HAP-1 (cell line): ENCODE data around the gene RER1.

ENCODE experiments used
- DNase-seq, 2 experiments: peaks; one replicate each; pipeline ENCODE4 v3.0.0-alpha.2; 2016 to 2020; ENCODE audit warnings: low spot score in 2 of 2
- H3K27me3 ChIP-seq: fragments of 250-450 bp; sonication (Bioruptor Pico); 2 replicates; pipeline ENCODE4 v1.5.1; 2020; ENCODE audit warnings: low read depth, mild to moderate bottlenecking, moderate library complexity
- H3K36me3 ChIP-seq: fragments of 250-450 bp; sonication (Bioruptor Pico); replicated peaks from 2 replicates; pipeline ENCODE4 v1.5.1; 2020; ENCODE audit warnings: mild to moderate bottlenecking
- H3K4me1 ChIP-seq: fragments of 250-450 bp; sonication (Bioruptor Pico); 2 replicates; pipeline ENCODE4 v1.5.1; 2020; ENCODE audit warnings: mild to moderate bottlenecking
- H3K4me3 ChIP-seq: fragments of 250-450 bp; sonication (Bioruptor Pico); 2 replicates; pipeline ENCODE4 v1.5.1; 2020; ENCODE audit warnings: mild to moderate bottlenecking, moderate library complexity
- H3K9me3 ChIP-seq: fragments of 250-450 bp; sonication (Bioruptor Pico); 2 replicates; pipeline ENCODE4 v1.5.1; 2020; ENCODE audit warnings: mild to moderate bottlenecking, moderate library complexity
- in situ Hi-C: fragments of 300-500 bp; cut with MboI; formaldehyde crosslinking; loops from 3 replicates; pipeline ENCODE4 v1.14.3; 2020; ENCODE audit warnings: low sequenced_read_pairs, inconsistent platforms, mixed read lengths

The RER1 gene

DNA sequence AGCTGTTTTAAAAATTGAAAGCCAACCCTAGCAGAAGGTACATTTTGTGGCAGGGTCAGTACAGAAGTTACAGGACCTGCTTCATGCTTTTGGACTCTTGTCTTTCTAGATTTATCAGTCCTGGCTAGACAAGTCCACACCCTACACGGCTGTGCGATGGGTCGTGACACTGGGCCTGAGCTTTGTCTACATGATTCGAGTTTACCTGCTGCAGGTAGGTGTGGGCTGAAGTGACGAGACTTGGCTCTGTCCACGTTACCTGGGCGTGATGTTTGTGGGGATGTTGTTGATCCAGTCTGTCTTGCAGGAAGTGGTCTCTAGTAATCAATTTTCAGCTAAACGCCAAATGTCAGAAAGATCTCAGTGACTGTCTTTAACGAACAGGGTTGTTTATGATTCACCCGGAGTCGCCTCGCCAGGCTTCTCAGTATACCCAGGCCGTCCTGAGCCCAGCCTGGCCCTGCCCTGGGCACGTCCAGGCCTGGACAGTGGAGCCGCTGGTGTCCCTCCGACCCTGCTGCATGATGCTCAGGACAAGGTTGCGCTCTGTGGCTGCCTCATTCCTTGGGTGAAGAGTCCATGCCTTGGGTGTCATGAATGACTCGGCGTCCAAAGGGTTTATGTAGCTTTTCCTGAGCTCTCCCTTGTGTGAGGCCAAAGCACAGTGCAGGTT is 5.5 kb downstream of the RER1 start:
- Histone ChIP-seq H3K4me3 (no peak overlapping the region), H3K36me3 (peaks cover 75% of the 10 kb centered on the region), H3K4me1 (peaks cover 3% of the 10 kb centered on the region; the same call in 1 of the 2 replicates), H3K9me3 (no peaks in the 10 kb centered on the region), H3K27me3 (no peaks in the 10 kb centered on the region)
- in situ Hi-C loops = no loop called here
- no peak for DNase-seq

GRCh38 chr1:2398871-2399270 is 7.2 kb downstream of the RER1 start:
- in situ Hi-C loops = no loop called here
- Histone ChIP-seq H3K27me3 (no peaks in the 10 kb centered on the region), H3K4me3 (no peak overlapping the region), H3K9me3 (no peaks in the 10 kb centered on the region), H3K36me3 (peaks cover 85% of the 10 kb centered on the region), H3K4me1 (no peaks in the 10 kb centered on the region)
- no peak for DNase-seq

- H3K27me3 ChIP-seq = no peaks in the 10 kb centered on the region
- H3K4me3 ChIP-seq = no peak overlapping the region
- DNase-seq = no peak
- H3K4me1 ChIP-seq = no peaks in the 10 kb centered on the region
- in situ Hi-C loops = no loop called here
- H3K9me3 ChIP-seq = no peaks in the 10 kb centered on the region
- H3K36me3 ChIP-seq = peaks cover 94% of the 10 kb centered on the region
These were observed 8.4 kb downstream of the RER1 start for GRCh38 chr1:2399890-2400575.

DNA sequence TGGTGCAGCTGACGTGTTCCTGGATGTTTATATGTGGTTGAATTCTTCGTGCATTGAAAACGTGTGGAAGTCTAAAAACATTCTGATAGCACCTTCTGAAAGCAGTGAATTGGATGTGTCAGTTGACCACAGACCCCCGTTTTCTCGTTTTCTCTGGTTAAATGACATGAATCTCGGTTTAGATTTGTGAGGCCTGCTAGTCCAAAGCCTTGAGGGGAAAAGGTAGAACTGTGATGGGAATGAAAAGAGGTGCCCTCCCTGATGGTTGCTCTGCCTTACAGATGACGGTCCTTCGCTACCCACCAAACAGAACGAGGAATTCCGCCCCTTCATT is 8.9 kb downstream of the RER1 start:
- H3K4me3 ChIP-seq = no peak overlapping the region
- H3K4me1 ChIP-seq = no peaks in the 10 kb centered on the region
- H3K27me3 ChIP-seq = no peaks in the 10 kb centered on the region
- peaks cover 94% of the 10 kb centered on the region for H3K36me3 ChIP-seq
- DNase-seq = no peak
- in situ Hi-C loops = no loop called here
- no peaks in the 10 kb centered on the region for H3K9me3 ChIP-seq

GRCh38 chr1:2400950-2401649 is 9.5 kb downstream of the RER1 start:
- no peaks in the 10 kb centered on the region for H3K27me3 ChIP-seq
- H3K4me3 ChIP-seq = no peak overlapping the region
- in situ Hi-C loops = no loop called here
- H3K4me1 ChIP-seq = no peaks in the 10 kb centered on the region
- no peaks in the 10 kb centered on the region for H3K9me3 ChIP-seq
- DNase-seq = no peak
- H3K36me3 ChIP-seq = peaks cover 91% of the 10 kb centered on the region

DNA sequence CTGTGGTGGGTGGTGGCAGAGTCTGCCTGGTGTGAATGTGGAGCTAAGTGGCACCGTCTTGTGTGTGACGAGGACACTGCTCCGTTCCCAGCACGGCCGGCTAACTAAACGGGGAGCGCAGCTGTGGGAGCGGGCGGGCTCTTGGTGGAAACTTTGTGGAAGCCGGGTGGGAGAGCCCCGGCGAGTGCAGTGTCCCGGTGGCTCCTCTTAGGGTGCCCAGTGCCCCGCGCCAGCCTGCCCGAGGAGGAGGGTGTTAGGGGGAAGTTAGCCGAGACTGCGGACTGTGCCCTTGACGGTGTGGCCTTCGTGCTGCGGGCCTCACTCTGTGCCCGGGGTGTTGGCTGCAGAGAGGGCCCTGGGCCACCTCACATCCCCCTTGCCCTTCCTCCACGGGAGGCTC is 10.8 kb downstream of the RER1 start:
- no peak for DNase-seq
- Histone ChIP-seq H3K36me3 (peaks cover 91% of the 10 kb centered on the region), H3K4me1 (no peaks in the 10 kb centered on the region), H3K27me3 (no peaks in the 10 kb centered on the region), H3K4me3 (no peak overlapping the region), H3K9me3 (no peaks in the 10 kb centered on the region)
- in situ Hi-C loops = no loop called here

DNA sequence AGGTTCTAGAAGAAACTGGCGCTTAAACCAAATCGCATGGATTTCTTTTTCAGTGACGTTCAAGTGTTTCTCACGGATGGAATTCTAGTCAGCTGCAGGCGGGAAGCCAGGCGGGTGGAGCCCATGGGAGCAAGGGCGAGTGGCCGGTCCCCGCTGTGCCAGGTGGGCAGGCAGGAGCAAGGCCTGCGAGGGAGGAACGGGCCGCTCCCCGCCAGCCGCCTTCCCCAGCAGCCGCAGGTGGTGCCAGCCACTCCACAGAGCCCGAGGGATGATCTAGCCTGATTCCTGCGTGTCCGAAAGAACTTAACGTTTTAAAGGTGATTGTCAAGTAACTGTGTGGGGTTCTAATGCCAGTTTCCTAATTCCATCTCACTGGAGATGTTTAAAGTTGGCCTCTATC is 11.6 kb downstream of the RER1 start:
- H3K36me3 ChIP-seq = peaks cover 88% of the 10 kb centered on the region

GRCh38 chr1:2404142-2404889 is 12.7 kb downstream of the RER1 start:
- Histone ChIP-seq H3K27me3 (no peaks in the 10 kb centered on the region), H3K4me1 (no peaks in the 10 kb centered on the region), H3K4me3 (no peak overlapping the region), H3K36me3 (peaks cover 88% of the 10 kb centered on the region), H3K9me3 (no peaks in the 10 kb centered on the region)
- in situ Hi-C loops = no loop called here
- no peak for DNase-seq

More for the DNA sequence above, 11.6 kb downstream of the RER1 start:
- H3K4me1 ChIP-seq = no peaks in the 10 kb centered on the region
- no peak for DNase-seq
- no peaks in the 10 kb centered on the region for H3K9me3 ChIP-seq
- H3K27me3 ChIP-seq = no peaks in the 10 kb centered on the region
- in situ Hi-C loops = no loop called here
- no peak overlapping the region for H3K4me3 ChIP-seq

- no peaks in the 10 kb centered on the region for H3K4me1 ChIP-seq
- H3K27me3 ChIP-seq = no peaks in the 10 kb centered on the region
- DNase-seq = peak in 1 of 2 experiments; percentile 13
- in situ Hi-C loops = no loop called here
- no peak overlapping the region for H3K4me3 ChIP-seq
- no peaks in the 10 kb centered on the region for H3K9me3 ChIP-seq
- H3K36me3 ChIP-seq = peaks cover 88% of the 10 kb centered on the region
These were observed 13.4 kb downstream of the RER1 start for GRCh38 chr1:2404890-2405511.

DNA sequence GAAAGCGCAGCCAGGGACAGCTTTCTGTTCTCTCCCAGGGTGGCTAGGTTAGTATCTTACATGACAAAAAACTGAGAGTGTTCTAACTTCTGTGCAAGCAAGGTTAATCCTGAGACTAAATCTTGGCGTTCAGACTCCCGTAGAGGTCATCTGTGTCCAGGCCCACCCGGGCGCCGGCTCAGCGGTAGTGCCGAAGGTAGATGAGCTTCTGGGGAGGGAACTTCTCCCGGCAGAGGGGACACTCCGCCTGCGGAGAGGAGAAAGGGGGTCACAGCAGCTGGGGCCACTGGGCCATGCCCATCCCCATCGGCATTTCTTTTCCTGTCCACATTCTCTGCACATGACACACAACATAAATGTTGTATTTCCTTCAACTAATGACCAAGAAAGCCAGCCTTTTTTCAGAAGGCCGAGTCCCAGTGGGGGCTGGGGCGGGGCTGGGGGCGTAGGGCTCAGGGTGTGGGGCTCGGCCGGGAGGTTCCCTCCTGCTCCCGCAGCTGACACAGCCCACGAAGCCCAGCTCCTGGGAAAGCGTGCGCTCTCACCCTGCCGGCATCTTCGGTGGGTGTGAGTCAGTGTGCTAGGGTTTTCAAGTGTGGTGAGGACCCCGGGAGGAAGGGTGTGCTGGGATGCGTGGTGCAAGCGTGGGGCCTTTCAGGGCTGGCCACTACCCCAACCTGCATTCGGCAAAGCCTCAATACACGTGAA is 14.1 kb downstream of the RER1 start:
- H3K27me3 ChIP-seq = no peaks in the 10 kb centered on the region

DNA sequence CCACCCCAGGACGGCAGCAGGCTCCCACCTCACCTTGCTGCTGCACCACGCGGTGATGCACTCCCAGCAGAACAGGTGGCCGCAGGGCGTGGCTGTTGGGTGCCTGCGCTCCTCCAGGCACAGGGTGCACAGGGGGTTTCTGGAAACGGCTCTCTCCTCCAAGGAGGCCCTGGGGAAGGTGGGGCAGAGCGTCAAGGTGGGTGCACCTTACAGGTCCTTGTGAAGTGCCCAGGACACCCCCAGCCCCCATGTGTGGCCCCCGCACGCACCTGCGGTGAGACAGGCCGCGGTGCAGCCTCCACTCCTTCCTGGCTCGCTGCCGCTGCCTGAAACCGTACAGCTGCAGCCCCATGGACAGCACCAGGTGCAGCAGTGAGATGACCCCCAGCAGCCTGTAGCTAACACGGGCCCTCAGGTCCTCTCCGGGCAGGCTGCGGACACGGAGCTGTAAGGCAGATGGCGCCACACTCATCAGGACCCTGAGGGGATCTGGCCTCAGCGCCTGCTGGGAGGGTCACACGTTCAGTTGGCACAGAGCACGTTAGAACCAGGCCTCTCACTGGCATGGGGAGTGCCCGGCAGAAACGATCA is 14.9 kb downstream of the RER1 start:
- H3K4me1 ChIP-seq = no peaks in the 10 kb centered on the region; the same call in 1 of the 2 replicates
- in situ Hi-C loops = no loop called here
- H3K4me3 ChIP-seq = no peak overlapping the region
- DNase-seq = peak in 1 of 2 experiments; percentile 23
- H3K9me3 ChIP-seq = no peaks in the 10 kb centered on the region
- H3K36me3 ChIP-seq = peaks cover 82% of the 10 kb centered on the region
- no peaks in the 10 kb centered on the region for H3K27me3 ChIP-seq

More for the DNA sequence above, 14.1 kb downstream of the RER1 start:
- no peak for DNase-seq
- in situ Hi-C loops = no loop called here
- H3K9me3 ChIP-seq = no peaks in the 10 kb centered on the region
- H3K4me1 ChIP-seq = no peaks in the 10 kb centered on the region
- no peak overlapping the region for H3K4me3 ChIP-seq
- peaks cover 86% of the 10 kb centered on the region for H3K36me3 ChIP-seq

DNA sequence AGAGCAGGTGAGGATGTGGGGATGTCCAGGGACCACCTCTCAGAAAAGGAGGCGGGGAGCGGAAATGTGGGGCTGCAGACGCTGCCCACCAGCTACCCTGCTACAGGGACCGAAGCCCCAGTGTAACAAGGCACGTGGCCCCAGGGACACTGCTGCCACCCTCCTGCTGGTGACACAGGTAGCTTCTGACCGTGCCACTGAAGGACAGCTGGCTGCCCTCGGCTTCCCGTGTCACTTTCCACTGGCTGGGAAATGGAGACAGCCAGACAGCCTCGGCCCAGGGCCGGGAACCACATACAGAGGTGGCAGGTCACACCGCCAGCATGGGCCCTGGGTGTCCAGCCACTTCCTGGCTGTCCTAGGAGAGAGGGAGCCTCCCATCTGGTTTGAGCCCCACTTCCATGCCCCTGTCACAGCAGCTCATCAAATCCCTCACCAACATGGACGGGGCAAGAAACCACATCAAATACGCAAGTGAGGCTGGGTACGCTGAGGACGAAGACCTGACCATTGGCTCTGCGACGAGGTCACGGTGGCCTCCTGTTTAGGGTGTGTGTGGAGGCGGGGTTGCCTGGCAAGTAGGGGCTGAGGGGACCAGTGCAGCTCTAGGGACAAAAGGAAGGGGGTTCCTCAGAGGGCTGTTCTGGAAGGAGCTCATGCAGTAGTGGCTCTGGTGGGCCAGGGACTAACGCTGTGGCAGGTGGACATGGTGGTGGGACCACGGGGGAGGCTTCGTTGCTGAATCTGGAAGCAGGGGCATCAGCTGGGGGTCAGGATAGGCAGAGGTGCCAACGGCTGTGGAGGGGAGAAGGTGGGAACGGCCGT is 15.7 kb downstream of the RER1 start:
- DNase-seq = no peak
- Histone ChIP-seq H3K4me3 (no peak overlapping the region), H3K27me3 (no peaks in the 10 kb centered on the region), H3K4me1 (no peaks in the 10 kb centered on the region; the same call in 1 of the 2 replicates), H3K9me3 (no peaks in the 10 kb centered on the region), H3K36me3 (peaks cover 76% of the 10 kb centered on the region)
- in situ Hi-C loops = no loop called here
